ENCODE measurements around the gene PPP1R37. TPM values are rescaled to one million over a fixed set of nuclear protein-coding genes. Genes with fewer than 3 reads are reported as not detected.

PPP1R37 gene
- total RNA-seq, 2 experiments from 2014 or later: 12.7 to 13.1 TPM

GRCh38 chr19:45161738-45162607 lies 69.0 kb downstream of the PPP1R37 start:
- Mint-ChIP-seq H3K9me3 (no peaks in the 10 kb centered on the region), H3K4me1 (ENCODE audit: low read depth) (peaks cover 14% of the 10 kb centered on the region), H3K27me3 (no peaks in the 10 kb centered on the region), H3K36me3 (no peaks in the 10 kb centered on the region), H3K27ac (no peak overlapping the region), H3K4me3 (no peak overlapping the region)
- no peak for DNase-seq
- CTCF ChIA-PET: no interaction called here
- intact Hi-C loops (cut with micrococcal nuclease): no loop called here
- POLR2A ChIA-PET: no interaction called here

- ChIA-PET CTCF (no interaction called here), POLR2A (interaction anchor here (2.3 kb wide), 1 partner anchor 16 kb away, joined by 15 read pairs; the partner anchor contains the start of genes BLOC1S3 and TRAPPC6A)
- Mint-ChIP-seq H3K27me3 (no peaks in the 10 kb centered on the region), H3K36me3 (no peaks in the 10 kb centered on the region), H3K4me3 (no peak overlapping the region), H3K9me3 (no peaks in the 10 kb centered on the region), H3K4me1 (ENCODE audit: low read depth) (peaks cover 14% of the 10 kb centered on the region), H3K27ac (no peak overlapping the region)
- intact Hi-C loops (cut with micrococcal nuclease): no loop called here
- DNase-seq: no peak
Observed at GRCh38 chr19:45162608-45163143, 69.7 kb downstream of the PPP1R37 start.

- Mint-ChIP-seq H3K4me1 (ENCODE audit: low read depth) (peaks cover 14% of the 10 kb centered on the region), H3K27ac (no peak overlapping the region), H3K36me3 (no peaks in the 10 kb centered on the region), H3K9me3 (no peaks in the 10 kb centered on the region), H3K27me3 (no peaks in the 10 kb centered on the region), H3K4me3 (no peak overlapping the region)
- ChIA-PET CTCF (no interaction called here), POLR2A (interaction anchor here (2.3 kb wide), 1 partner anchor 15 kb away, joined by 15 read pairs; the partner anchor contains the start of genes BLOC1S3 and TRAPPC6A)
- DNase-seq: no peak
- intact Hi-C loops (cut with micrococcal nuclease): no loop called here
Observed at GRCh38 chr19:45163156-45163555, 70.2 kb downstream of the PPP1R37 start.

GRCh38 chr19:45163751-45164460 lies 70.9 kb downstream of the PPP1R37 start:
- CTCF ChIA-PET: interaction anchor here (0.8 to 1.8 kb wide), 6 partner anchors 9 to 37 kb away, joined by 3 to 8 read pairs (median 6); partner anchors contain the start of genes BLOC1S3 and TRAPPC6A
- POLR2A ChIA-PET: interaction anchor here (0.5 to 2.3 kb wide), 5 partner anchors 9 to 1640 kb away, joined by 3 to 15 read pairs (median 3); partner anchors contain the start of genes BLOC1S3 and TRAPPC6A
- H3K36me3 Mint-ChIP-seq: no peaks in the 10 kb centered on the region
- peak overlapping the region; percentile 54 for H3K27ac Mint-ChIP-seq
- H3K27me3 Mint-ChIP-seq: no peaks in the 10 kb centered on the region
- H3K9me3 Mint-ChIP-seq: no peaks in the 10 kb centered on the region
- H3K4me1 Mint-ChIP-seq (ENCODE audit: low read depth): peaks cover 15% of the 10 kb centered on the region
- peak overlapping the region; percentile 29 for H3K4me3 Mint-ChIP-seq
- intact Hi-C loops (cut with micrococcal nuclease): no loop called here
- DNase-seq: no peak

- no peaks in the 10 kb centered on the region for H3K9me3 Mint-ChIP-seq
- H3K4me3 Mint-ChIP-seq: no peak overlapping the region
- POLR2A ChIA-PET: interaction anchor here (0.5 to 2.3 kb wide), 7 partner anchors 8 to 1640 kb away, joined by 3 to 15 read pairs (median 3); partner anchors contain the start of genes BLOC1S3 and TRAPPC6A
- no peaks in the 10 kb centered on the region for H3K27me3 Mint-ChIP-seq
- intact Hi-C loops (cut with micrococcal nuclease): no loop called here
- H3K36me3 Mint-ChIP-seq: no peaks in the 10 kb centered on the region
- H3K27ac Mint-ChIP-seq: no peak overlapping the region
- H3K4me1 Mint-ChIP-seq (ENCODE audit: low read depth): peaks cover 21% of the 10 kb centered on the region
- CTCF ChIA-PET: interaction anchor here (0.8 to 1.8 kb wide), 6 partner anchors 10 to 38 kb away, joined by 3 to 8 read pairs (median 6); partner anchors contain the start of genes BLOC1S3 and TRAPPC6A
- DNase-seq: peak; percentile 86
Observed at GRCh38 chr19:45164577-45165335, 71.8 kb downstream of the PPP1R37 start.

- POLR2A ChIA-PET: interaction anchor here (2.6 kb wide), 1 partner anchor 11 kb away, joined by 10 read pairs; the partner anchor contains the start of genes BLOC1S3 and TRAPPC6A
- peak overlapping the region; percentile 33 for H3K27ac Mint-ChIP-seq
Observed at GRCh38 chr19:45166723-45167252, 73.8 kb downstream of the PPP1R37 start.

GRCh38 chr19:45168767-45169351 lies 75.9 kb downstream of the PPP1R37 start:
- intact Hi-C loops (cut with micrococcal nuclease): no loop called here
- Mint-ChIP-seq H3K27me3 (no peaks in the 10 kb centered on the region), H3K4me1 (ENCODE audit: low read depth) (peaks cover 46% of the 10 kb centered on the region), H3K4me3 (no peak overlapping the region), H3K36me3 (no peaks in the 10 kb centered on the region), H3K9me3 (no peaks in the 10 kb centered on the region), H3K27ac (no peak overlapping the region)
- ChIA-PET CTCF (interaction anchor here (1.1 kb wide), 1 partner anchor 14 kb away, joined by 4 read pairs; no protein-coding TSS in a partner anchor), POLR2A (no interaction called here)
- DNase-seq: no peak

More at GRCh38 chr19:45166723-45167252, 73.8 kb downstream of the PPP1R37 start:
- Mint-ChIP-seq H3K9me3 (no peaks in the 10 kb centered on the region), H3K4me1 (ENCODE audit: low read depth) (peaks cover 36% of the 10 kb centered on the region), H3K36me3 (no peaks in the 10 kb centered on the region), H3K4me3 (no peak overlapping the region), H3K27me3 (no peaks in the 10 kb centered on the region)
- intact Hi-C loops (cut with micrococcal nuclease): no loop called here
- CTCF ChIA-PET: interaction anchor here (1.2 kb wide), 1 partner anchor 172 kb away, joined by 3 read pairs; no protein-coding TSS in a partner anchor
- no peak for DNase-seq

- Mint-ChIP-seq H3K4me3 (no peak overlapping the region), H3K9me3 (no peaks in the 10 kb centered on the region), H3K27me3 (no peaks in the 10 kb centered on the region), H3K27ac (no peak overlapping the region), H3K36me3 (no peaks in the 10 kb centered on the region), H3K4me1 (ENCODE audit: low read depth) (peaks cover 43% of the 10 kb centered on the region)
- DNase-seq: no peak
- POLR2A ChIA-PET: no interaction called here
- intact Hi-C loops (cut with micrococcal nuclease): loop anchor here (10.0 kb wide), 1 partner anchor 325 kb away; the partner anchor contains the start of genes PPM1N and RTN2
- CTCF ChIA-PET: interaction anchor here (1.1 kb wide), 1 partner anchor 13 kb away, joined by 4 read pairs; no protein-coding TSS in a partner anchor
Observed at GRCh38 chr19:45169602-45170001, 76.6 kb downstream of the PPP1R37 start.

GRCh38 chr19:45170146-45171106 lies 77.4 kb downstream of the PPP1R37 start:
- H3K27ac Mint-ChIP-seq: peak overlapping the region; percentile 96
- intact Hi-C loops (cut with micrococcal nuclease): loop anchor here (10.0 kb wide), 1 partner anchor 324 kb away; the partner anchor contains the start of genes PPM1N and RTN2
- peak overlapping the region; percentile 16 for H3K4me3 Mint-ChIP-seq
- CTCF ChIA-PET: interaction anchor here (1.1 kb wide), 1 partner anchor 12 kb away, joined by 4 read pairs; no protein-coding TSS in a partner anchor
- H3K27me3 Mint-ChIP-seq: no peaks in the 10 kb centered on the region
- no peaks in the 10 kb centered on the region for H3K9me3 Mint-ChIP-seq
- peaks cover 42% of the 10 kb centered on the region for H3K4me1 Mint-ChIP-seq (ENCODE audit: low read depth)
- DNase-seq: no peak
- POLR2A ChIA-PET: interaction anchor here (0.5 kb wide), 1 partner anchor 479 kb away, joined by 3 read pairs; no protein-coding TSS in a partner anchor
- no peaks in the 10 kb centered on the region for H3K36me3 Mint-ChIP-seq

GRCh38 chr19:45171211-45171623 lies 78.2 kb downstream of the PPP1R37 start:
- intact Hi-C loops (cut with micrococcal nuclease): loop anchor here (10.0 kb wide), 1 partner anchor 324 kb away; the partner anchor contains the start of genes PPM1N and RTN2
- ChIA-PET POLR2A (no interaction called here), CTCF (no interaction called here)
- Mint-ChIP-seq H3K27ac (peak overlapping the region; percentile 96), H3K27me3 (no peaks in the 10 kb centered on the region), H3K4me3 (peak overlapping the region; percentile 52), H3K9me3 (no peaks in the 10 kb centered on the region), H3K36me3 (no peaks in the 10 kb centered on the region), H3K4me1 (ENCODE audit: low read depth) (peaks cover 47% of the 10 kb centered on the region)
- peak; percentile 77 for DNase-seq
